ENCODE results near the gene PRSS22.

Gene PRSS22

DNA sequence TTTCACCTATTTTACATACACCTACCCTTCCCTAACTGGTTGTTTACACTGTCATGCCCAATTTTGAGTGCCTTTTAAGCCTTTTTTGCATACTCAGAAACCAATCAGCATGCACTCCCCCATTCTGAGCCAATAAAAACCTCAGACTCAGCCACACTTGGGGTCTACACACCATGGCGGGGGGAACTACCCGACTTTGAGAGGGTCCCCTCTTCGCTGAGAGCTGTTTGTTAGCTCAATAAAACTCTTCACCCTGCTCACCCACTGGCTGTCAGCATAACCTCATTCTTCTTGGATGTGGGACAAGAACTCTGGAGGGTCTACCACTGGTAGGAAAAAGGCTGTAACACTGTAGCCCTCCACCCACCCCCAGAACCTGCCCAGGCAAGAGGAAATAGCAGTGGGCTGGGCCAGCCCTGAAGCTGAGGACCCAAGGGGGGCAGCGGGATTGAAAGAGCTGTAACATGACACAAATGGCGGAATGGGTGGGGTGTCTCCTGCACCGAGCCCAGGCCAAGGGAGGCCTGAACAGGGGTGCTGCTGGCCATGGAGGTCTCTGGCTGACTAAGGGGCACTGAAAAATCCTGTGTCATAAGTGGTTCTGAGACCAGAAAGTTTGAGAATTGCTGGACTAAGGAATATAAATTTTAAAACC is 22.0 kb upstream of the PRSS22 start:
- DNase-seq (ENCODE audit: low spot score): no peak

DNA sequence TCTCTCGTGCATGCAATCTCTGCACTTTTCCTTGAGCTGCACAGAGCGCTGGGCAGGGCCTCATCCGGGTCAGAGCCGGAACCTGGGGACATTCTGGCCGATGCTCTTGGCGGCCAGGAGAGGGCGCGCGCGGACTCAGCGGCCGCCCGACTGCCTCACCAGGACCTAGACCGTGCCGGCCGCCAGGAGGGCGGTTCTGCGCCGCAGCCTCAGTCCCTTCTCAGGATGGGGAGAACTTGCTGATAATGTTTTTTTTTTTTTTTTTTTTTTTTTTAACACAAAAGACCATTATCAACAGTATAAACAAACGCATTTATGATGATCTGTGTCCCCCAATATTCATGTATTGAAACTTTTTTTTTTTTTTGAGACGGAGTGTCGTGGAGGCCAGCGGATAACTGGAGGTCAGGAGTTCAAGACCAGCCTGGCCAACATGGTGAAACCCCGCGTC is 17.0 kb upstream of the PRSS22 start:
- DNase-seq (ENCODE audit: low spot score): peak; percentile 82

DNA sequence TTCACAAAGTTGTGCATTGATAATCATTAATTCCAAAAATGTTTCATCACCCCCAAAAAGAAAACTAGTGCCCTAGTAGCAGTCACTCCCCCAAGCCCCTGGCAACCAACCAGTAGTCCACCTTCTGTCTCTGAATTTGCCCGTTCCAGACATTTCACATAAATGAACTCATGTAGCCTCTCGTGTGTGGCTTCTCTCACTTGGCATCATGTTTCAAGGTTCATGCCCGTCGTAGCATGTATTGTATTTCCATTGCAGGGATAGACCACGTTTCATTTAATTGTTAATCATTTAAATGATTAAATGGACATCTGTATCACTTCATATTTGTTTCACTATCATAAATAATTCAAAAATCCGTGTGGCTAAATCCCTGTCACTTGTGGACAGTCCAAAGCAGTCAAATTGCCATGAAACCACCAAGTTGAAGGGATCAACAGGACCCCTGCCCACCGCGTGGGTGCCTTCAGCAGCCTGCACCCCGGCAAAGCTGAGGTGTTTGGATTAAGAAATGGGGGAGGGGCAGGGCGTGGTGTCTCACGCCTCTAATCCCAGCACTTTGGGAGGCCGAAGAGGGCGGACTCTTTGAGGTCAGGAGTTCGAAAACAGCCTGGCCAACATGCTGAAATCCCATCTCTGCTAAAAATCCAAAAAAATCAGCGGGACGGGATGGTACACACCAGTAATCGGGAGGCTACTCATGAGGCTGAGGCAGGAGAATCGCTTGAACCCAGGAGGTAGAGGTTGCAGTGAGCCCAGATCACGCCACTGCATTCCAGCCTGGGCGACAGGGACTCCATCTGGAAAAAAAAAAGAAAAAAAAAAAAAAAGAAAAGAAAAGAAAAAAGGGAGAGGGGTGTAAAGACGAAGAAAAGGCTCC is 16.3 kb upstream of the PRSS22 start:
- DNase-seq (ENCODE audit: low spot score): no peak

DNA sequence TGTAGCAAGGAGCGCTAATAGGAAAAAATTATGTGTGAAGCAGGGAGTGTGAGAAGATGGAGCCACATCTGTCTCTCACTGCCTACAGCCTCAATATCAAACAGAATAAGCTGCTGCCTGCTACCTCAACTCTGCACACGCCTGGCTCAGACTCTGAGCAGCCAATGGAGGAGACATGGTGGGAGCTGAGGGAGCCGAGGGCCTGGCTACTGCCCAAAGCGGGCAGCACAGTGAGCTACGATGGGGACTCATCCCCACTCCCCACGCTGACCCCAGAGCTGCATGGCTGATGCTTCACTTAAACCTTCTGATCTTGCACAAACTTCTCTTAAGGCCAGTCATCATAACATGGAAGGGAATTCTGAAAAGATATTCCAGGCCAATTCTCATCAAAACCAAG is 14.0 kb upstream of the PRSS22 start:
- DNase-seq (ENCODE audit: low spot score): no peak

DNA sequence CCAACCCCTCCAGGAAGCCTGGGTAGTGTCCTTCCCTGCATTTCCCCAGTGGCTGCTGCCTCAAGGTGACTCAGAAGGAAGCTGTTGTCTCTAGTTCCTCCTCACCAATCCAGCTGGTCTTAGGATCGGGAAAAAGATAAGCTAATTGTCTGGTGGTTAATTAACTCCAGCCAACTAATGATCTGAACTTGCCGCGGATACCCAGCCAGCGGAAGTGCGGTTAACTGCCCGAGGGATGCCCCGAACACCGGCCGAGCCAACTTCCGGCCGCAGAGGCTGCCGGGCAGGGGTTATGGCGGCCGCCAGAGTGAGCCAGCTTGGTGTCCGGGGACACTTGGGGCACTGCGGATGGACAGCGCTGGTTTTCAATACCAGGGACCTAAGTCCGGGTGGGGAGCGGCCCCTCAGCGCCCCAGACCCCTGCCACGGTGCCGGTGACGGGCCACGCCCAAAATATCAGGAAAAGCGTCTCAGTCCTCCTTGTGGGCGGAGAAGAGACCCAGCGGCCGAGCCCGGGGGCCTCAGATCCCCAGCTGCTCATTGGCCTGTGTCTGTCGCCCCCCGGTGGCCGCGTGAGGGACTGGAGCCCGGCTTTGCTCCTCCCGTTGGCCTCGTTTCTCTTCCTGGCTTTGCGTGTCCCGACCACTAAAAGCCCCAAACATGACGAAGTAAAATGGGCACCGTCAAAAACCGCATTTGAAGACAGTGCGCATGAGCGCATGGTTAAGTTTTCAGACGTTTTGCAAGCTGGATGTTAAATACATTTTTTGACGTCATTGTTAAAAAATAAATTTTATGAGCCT is 10.2 kb upstream of the PRSS22 start:
- DNase-seq (ENCODE audit: low spot score): peak; percentile 92

DNA sequence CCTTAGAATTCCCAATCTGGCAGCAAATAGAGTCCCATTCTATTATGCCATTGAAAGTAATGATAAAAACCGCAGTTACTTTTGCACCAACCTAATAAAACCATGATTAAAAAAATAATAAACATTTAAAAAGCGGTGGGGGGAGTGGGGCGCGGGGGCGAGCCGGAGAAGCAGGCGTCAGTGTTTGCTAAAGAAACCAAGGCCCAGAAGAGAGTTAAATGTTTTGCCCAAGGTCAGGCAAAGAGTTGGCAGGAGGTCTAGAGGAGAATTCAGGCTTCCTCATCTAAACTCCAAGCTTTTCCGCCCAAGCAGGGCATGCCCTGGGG is 9.7 kb upstream of the PRSS22 start:
- DNase-seq (ENCODE audit: low spot score): no peak

DNA sequence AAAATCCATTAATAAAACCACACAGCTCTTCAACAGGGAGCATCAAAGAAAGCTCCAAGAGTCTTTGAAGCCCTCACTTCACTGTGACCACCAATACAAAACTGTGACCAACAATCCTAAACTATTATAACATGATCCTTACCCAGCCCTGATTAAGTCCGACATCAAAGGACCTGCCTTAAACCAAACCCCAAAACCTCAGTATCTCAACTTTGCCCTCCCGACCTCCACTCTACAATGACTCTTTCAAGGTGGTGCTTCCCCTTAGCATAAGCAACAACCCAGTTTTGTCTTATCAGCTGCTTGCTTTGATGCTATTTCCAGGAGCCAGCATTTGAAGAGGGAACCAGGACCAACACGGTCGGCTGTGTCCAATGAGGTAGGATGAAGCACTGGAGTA is 8.5 kb upstream of the PRSS22 start:
- DNase-seq (ENCODE audit: low spot score): no peak

DNA sequence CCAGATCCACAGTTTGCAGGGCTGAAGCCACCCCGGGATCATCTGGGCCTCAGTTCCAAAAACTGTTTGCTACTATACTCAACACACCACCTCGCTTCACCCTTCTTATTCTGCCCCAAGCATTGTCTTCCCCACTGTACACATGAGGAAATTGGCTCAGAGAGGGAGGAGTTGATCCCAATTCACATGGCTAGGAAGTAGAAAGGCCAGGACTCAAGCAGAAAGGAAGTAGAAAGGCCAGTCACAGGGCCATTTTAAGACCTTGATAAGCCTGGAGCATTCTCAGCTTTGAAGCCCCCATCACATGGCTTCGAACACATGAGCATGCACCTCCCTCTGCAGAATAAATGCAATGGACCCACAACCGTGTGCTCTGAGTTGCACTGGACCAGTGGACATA is 7.7 kb upstream of the PRSS22 start:
- DNase-seq (ENCODE audit: low spot score): no peak

DNA sequence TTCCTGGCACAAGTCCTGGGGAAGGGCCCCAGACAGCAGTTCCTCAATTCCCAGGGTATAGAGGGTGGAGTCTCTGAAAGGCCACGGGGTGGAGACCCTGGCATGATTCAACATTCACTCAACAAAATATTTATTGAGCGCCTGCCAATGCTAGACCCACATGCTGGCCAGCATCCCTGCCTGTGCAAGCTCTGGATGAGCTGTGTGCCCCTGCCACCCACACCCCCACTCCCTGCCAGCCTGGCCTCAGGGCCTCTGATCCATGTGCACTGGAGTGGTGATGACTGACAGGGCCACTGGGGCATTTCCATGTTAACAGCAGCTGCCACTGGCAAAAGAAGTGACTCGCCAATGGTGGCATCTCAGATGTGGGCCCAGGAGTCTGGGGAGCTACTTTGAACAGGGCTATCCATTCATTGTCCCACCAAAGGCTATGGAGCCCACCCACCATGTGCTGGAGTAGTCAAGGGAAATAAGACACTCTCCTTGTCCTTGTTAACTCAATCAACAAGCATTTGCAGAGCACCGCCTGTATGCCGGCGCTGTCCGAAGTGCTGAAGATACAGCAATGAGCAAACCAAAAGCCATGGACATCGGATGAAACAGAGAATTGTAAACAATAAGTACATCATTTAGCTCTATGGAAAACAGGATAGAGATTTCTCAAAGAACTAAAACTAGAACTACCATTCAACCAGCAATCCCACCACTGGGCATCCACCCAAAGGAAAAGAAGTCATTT is 3.0 kb upstream of the PRSS22 start:
- DNase-seq (ENCODE audit: low spot score): no peak

DNA sequence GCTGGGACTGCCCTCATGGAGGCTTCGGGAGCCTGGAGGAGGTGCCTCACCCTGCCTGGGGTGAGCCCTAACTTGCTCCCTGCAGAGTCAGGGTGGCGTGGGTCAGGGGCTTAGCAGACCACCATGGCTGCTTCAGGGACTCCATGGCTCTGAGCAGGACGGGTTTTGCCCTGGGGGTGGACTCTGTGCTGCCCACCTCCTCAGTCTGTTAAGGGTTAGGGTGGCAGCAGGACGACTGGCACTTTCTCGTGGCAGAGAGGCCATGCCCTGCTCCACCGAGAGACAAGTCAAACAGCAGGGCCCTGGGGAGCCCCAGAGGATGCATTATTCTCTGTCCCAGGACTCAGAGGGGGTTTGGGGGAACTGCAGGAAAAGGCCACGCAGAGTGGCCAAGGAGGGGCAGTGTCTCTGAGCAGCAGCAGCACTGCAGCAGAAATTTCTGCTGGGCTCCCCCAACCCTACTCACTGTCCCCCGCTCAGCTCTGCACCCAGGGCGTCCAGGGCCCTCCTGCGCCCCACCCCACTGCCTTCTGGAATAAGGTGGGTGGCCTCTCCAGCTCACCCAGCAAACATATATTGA is 1.8 kb upstream of the PRSS22 start:
- no peak for DNase-seq (ENCODE audit: low spot score)

DNA sequence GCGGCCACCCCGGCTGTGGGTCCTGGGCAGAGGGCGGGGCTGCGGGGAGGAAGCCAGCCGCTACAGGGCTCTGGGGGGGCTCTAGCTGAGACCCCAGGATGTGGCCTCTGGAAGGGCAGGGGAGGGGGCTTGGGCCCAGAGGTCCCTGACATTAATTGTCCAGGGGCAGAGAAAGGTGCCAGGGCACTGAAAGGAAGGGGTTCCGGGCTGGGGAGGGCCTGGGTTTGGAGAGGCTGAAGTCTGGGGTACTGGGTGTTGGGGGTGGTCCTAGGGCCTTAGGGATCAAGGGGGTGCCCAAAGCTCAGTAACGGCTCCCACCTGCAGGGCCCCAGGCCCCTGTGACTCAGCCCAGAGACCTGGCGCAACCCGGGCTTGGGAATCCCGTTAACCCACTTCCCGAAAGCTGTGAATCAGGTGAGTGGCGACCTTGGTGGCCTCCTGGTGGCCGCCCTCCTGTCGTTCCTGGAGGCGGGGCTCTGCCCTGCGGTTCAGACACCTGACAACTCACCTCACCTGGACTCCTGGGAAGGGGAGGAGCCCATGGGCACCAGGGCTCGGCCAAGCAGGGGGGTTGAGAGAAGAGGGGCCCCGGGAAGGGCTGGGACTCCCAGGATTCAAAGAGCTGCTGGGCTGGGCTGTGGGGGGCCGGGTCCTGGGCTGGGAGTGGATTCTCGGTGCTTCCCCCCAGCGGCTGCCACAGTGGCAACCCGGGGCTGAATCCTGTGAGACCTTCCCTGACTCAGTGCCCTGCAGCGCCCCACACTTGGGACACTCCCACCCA is 465 bp upstream of the PRSS22 start:
- no peak for DNase-seq (ENCODE audit: low spot score)

DNA sequence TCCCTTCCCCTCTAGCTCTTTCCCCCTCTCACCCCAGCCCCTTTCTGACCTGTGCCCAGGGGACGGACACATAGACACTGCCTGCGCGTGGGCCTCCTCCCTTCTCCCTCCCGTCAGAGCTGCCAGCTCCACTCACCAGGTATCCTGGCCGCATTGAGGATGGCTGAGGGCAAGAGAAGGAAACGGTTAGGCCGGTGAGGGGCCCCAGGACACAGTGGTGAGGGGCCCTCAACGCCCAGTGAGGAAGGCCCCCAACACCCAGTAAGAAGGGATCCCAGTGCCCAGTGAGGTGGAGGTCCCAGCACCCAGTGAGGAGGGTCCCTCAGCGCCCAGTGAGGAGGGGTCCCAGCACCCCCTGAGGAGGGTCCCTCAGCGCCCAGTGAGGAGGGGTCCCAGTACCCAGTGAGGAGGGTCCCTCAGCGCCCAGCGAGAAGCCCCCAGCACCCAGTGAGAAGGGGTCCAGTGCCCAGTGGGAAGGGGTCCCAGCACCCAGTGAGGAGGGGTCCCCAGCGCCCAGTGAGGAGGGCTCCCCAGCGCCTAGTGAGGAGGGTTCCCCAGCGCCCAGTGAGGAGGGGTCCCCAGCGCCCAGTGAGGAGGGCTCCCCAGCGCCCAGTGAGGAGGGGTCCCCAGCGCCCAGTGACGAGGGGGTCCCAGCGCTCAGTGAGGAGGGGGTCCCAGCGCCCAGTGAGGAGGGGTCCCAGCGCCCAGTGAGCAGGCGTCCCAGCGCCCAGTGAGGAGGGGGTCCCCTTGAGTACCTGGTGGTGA is 1.1 kb downstream of the PRSS22 start:
- no peak for DNase-seq (ENCODE audit: low spot score)

DNA sequence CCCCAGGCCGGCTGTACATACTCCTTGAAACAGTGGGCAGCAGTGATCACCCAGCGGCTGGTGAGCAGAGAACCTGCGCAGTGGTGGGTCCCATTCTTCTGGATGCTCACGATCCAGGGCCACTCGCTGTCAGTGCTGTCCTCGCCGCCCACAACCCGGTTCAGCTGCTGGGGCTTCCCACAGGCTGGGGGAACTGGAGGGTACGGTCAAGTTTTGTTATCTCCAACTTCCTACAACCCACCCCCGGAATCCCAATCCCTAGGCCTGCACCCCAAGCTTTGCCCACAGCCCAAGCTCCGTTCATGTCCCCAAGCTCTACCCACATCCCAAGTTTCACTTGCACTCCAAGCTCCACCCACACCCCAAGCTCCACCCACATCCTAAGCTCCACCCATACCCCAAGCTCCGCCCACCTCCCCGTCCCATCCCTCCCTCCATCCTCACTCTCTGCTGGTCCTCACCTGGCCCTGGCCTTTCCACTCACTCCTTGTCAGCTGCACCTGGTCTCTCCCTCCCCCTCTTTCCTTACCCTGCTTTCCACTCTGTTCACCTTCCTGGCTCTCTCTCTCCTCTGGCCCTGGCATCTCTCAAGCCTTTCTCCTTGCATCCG is 1.8 kb downstream of the PRSS22 start:
- no peak for DNase-seq (ENCODE audit: low spot score)

DNA sequence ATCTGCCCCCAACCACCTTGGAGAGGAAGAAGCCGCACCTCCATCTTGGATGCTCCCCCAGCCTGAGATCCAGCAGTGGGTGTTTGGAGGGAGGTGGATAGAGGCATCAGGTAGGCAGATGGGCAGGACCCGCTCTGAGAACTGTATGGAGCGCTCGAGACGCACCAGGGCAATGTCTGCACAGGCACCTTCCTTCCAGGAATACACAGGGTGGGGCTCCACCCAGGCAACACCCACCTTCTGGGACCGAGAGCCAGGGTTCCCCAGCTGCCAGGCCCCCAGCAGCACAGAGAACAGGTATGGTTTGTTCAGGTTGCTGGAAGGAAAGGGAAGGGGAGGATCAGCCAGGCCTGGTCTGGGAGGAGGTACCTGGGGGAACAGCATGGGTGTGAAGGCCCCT is 2.4 kb downstream of the PRSS22 start:
- no peak for DNase-seq (ENCODE audit: low spot score)

DNA sequence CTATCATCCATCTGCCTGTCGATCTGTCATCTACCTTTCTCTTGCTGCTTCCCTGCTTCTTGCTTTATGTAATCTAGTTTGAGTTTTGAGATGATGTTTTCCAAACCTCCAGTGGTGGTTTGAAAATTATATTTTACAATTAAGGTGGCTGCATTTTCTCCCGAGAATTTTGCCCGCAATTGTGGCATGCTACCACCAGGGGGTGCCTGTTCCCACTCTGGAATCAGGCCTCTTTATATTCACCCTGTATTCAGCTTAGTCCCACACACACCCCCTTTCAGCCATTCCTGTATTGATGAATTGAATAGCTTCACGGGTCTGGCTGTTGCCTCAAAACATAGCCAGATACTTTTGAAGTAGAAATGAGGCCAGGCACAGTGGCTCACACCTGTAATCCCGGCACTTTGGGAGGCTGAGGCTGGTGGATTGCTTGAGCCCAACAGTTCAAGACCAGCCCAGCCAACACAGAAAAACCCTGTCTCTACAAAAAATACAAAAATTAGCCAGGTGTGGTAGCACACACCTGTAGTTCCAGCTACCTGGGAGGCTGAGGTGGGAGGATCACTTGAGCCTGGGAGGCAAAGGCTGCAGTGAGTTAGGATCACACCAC is 3.2 kb downstream of the PRSS22 start:
- no peak for DNase-seq (ENCODE audit: low spot score)

DNA sequence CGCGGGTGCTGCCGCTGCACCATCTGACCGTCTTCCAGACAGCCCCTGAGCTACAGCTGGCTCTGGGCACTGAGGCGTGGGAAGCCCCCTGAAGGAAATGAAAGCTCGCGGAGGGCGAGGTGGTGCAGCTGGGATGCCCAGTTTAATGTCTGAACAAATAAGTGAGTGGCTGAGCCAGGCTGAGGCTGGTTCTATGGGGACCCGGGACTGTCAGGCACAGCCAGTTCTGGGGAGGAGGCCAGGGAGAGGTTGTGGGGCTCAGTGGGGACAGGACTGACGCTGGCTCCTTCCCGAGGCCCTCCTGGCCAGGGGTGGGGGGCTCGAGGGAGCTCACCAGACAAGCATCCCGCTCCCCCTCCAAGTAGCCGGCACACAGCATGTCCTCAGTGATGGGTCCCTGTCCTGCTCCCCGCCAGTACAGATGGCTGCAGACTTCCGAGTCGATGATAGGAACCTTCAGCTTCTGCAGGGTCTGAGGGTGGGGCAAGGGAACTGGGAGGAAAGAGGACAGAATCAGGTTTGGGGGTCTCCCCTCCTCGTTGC is 4.4 kb downstream of the PRSS22 start:
- DNase-seq (ENCODE audit: low spot score): no peak

DNA sequence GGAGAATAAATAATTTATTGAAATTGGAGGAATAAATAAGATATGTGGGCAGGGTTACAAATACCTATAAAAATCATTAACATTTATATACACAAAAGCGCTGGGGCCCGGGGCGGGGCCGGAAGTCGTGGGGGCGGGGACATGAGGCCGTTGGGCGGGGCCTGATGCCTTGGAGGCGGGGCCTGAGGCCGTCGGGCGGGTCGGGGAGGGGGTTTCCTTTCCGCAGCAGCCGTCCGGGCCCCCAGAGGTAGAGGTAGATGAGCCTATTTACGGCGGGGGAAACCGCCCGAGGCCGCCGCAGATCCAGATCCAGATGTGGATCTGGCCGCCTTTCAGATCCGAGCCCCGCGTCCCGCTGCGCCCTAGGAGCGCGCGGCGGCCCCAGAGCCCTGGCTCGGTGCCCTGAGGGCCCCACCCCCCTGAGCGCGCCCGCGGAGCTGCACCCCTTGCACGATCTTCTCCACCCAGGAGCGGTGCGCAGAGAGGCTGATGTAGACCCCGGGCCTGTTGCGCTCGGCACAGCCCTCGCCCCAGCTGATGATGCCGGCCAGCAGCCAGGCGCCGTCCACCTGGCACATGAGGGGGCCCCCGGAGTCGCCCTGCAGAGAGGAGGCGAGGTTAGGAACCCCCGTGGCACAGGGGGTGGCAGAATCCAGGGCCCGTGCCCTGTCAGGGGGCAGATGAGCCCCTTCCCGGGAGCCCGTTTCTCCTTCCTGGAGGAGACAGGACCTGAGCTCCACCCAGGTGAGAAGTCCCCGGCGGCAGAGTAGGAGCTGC is 5.1 kb downstream of the PRSS22 start:
- no peak for DNase-seq (ENCODE audit: low spot score)

DNA sequence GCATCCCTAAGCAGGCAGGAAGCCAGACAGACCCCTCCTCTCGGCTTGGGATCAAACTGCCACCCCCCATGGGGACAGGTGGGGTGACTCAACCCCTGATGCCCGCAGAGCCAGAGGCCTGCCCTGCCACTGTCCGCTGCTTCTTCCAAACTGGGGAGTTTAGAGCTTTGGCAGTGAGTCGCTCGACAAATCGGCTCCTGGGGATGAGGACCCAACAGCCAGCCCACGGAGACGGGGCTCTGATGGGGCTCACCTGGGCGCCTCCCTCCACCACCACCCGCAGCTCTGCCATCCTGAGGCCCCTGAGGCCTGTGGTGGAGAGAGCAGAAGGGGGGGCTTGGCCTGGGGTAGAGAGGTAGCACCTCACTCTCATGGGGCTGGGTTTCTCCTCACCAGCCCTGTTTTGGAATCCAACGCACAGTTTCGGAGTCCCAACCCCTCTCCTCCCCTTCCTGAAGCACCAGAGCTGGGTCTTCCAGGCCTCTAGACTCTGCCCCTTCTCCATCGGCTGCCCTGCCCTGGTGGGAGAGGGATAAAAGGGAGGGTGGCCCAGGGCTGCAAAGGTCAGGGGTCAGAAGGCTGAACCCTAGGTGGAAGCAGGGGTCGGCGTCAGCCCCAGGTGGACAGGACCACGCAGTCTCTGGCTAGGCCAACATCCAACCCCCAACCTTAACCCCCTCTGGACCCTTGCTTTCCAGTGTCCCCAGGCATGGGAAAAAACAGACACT is 5.8 kb downstream of the PRSS22 start:
- no peak for DNase-seq (ENCODE audit: low spot score)

All from cerebellar cortex (tissue), 1 donor.